ENCODE measurements around the gene FAM83E.
A peak's percentile ranks its signal among the peaks of the same experiment; 100 is the strongest.

GRCh38 chr19:48636859-48637448 lies 22.1 kb upstream of the FAM83E start, which contains the start of gene DBP:
- TF ChIP-seq CTCF (conservative IDR thresholded peaks at IDR 0.05; ENCODE audit: low read depth, low read length), result peak; percentile 22; the same call in 1 of the 2 replicates
- TF ChIP-seq EZH2 (IDR thresholded peaks at IDR 0.05; ENCODE audit: borderline replicate concordance, low read depth, low read length, poor library complexity, severe bottlenecking), result no peak

All from A673 (cell line).